ENCODE data around the gene GPSM1.

The GPSM1 gene

GRCh38 chr9:136327304-136327974, at the start of gene GPSM1:
GPSM1 (plus strand) TSS chr9:136327539; CDS start chr9:136327696, 157 bp downstream.
- peak; percentile 85 for DNase-seq

- no peak for DNase-seq
Observed at GRCh38 chr9:136277746-136278145, 49.6 kb upstream of the GPSM1 start.

GRCh38 chr9:136278221-136278620, 49.1 kb upstream of the GPSM1 start:
- DNase-seq, result no peak

GRCh38 chr9:136278894-136279293, 48.4 kb upstream of the GPSM1 start:
- DNase-seq, result no peak

GRCh38 chr9:136279471-136279870, 47.9 kb upstream of the GPSM1 start:
- no peak for DNase-seq

- no peak for DNase-seq
Observed at GRCh38 chr9:136280535-136281315, 46.6 kb upstream of the GPSM1 start.

- no peak for DNase-seq
Observed at GRCh38 chr9:136281421-136282271, 45.7 kb upstream of the GPSM1 start.

GRCh38 chr9:136282272-136282861, 45.0 kb upstream of the GPSM1 start:
- no peak for DNase-seq

- DNase-seq, result peak; percentile 98
Observed at GRCh38 chr9:136283291-136284235, 43.8 kb upstream of the GPSM1 start.

- DNase-seq, result no peak
Observed at GRCh38 chr9:136284311-136284710, 43.0 kb upstream of the GPSM1 start.

- DNase-seq, result no peak
Observed at GRCh38 chr9:136284951-136285350, 42.4 kb upstream of the GPSM1 start.

GRCh38 chr9:136285501-136286358, 41.6 kb upstream of the GPSM1 start:
- no peak for DNase-seq

- no peak for DNase-seq
Observed at GRCh38 chr9:136286359-136286986, 40.9 kb upstream of the GPSM1 start.

GRCh38 chr9:136286987-136287379, 40.4 kb upstream of the GPSM1 start:
- DNase-seq, result no peak

GRCh38 chr9:136287960-136288753, 39.2 kb upstream of the GPSM1 start:
- no peak for DNase-seq

- DNase-seq, result no peak
Observed at GRCh38 chr9:136289651-136290507, 37.5 kb upstream of the GPSM1 start.

GRCh38 chr9:136290508-136291000, 36.8 kb upstream of the GPSM1 start:
- no peak for DNase-seq

- DNase-seq, result no peak
Observed at GRCh38 chr9:136291306-136292025, 35.9 kb upstream of the GPSM1 start.

All from 8988T (cell line).